HG03558 (cell line): Measurements from ENCODE around the gene TRIM27.
"Not testable (repeated sequence)": the region's sequence is repeated elsewhere in the genome, so short reads cannot be mapped to it uniquely, and the experiment has no call there.

ENCODE experiments used
- ATAC-seq: cut with Tn5 transposase; IDR thresholded peaks from one replicate; pipeline ENCODE4 v1.9.1; 2021; ENCODE audit warnings: moderate number of reproducible peaks; ENCODE audit not compliant: unreplicated experiment; ENCODE audit errors: extremely low read depth

Gene TRIM27

DNA sequence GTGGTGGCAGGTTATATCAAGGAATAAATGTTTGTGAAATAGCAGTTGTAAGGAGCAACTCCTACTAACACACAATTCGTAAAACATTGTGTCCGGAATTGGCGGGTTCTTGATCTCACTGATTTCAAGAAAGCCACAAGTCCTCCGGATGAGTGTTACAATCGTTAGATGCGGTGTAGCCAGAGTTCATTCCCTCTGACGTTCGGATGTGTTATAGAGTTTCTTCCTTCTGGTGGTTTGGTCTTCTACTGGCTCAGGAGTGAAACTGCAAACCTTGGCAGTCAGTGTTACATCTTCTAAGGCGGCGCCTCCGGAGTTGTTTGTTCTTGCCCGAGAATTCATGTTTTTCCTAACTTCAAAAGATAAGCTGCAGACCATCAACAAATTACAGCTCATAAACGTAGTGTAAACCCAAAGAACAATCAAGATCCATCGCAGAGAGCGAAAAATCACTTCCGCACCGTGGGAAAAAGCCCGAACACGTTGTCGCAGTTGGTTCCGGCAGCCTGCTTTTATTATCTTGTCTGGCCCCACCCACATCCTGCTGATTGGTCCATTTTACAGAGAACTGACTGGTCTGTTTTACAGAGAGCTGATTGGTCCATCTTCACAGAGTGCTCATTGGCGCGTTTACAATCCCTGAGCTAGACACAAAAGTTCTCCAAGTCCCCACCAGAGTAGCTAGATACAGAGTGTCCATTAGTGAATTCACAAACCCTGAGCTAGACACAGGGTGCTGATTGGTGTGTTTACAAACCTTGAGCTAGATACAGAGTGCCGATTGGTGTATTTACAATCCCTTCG is 58.2 kb downstream of the TRIM27 start:
- ATAC-seq = no peak

DNA sequence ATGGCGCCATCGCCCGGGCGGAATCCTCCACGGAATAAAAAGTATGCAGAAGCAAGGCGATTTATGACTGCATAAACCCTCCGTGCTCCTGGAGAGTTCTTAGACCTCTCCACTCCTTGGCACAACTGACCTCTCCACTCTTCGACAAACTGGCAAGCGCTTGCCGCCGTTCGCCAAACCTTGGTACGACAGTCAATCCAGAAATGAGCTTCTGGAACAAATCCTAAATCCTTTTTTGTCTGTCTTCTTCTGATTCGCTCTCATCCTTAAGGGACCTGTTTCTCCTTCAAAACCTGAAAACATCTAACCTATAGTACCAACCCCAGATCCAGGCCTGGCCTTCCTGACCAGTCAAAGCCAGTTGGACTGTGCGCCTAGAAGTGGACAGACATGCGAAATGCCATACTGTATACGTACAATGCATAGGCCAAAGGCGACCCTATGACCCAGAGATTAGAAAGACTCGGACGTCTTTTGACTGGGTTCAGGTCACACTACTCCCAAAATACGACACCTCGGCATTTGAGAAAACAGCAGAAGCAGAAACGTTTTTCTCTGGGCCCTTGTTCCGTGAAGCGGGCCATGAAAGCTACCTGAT is 59.4 kb downstream of the TRIM27 start:
- no peak for ATAC-seq

DNA sequence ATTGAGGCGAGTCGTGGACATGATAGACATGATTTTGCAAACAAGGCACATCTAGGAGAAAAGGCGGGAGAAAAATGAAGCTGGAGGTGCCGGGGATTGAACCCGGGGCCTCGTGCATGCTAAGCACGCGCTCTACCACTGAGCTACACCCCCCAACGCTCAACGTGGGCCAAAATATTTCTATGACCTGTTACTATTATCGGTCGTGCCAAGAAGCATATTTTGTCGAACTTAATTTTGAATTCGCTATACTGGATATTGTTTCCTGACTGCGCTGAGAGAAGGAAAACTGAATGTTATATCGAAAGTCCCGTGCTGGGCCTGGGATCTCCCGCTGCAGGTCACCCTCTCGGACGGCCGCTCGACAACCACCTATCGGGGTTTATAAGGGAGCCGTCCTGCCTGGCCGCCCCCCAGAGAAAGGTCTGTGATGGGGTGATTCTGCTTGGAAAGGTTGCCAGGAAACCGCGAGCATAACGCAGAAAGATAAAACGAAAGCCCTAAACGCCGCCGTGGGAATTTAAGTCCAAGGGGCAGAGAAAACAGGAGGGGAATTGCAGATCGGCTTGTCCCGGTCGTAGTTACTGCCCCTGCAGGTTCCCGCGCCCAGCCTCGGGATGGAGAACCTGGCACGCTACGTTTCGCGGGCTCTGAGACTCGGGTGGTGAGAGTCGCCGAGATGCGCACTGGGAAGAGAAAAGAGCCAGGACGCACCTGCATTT is 60.0 kb downstream of the TRIM27 start:
- no peak for ATAC-seq

DNA sequence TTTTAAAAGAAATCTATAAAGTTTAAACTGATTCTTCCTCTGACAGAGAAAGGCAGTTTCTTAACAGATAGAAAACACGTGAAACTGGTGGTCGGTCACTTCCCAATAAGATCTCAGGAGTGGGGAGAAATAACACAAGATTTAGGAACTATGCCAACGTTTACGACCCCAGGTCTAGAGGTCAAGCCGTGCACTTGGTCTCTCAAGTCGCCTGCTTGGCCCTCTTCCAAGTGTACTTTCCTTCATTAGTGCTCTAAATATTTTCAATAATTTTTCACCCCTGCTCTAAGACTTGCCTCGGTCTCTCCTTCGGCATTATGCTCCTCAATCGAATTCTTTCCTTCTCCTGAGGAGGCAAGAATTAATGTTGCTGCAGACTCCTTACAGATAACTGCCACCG is 61.7 kb downstream of the TRIM27 start:
- ATAC-seq = no peak

DNA sequence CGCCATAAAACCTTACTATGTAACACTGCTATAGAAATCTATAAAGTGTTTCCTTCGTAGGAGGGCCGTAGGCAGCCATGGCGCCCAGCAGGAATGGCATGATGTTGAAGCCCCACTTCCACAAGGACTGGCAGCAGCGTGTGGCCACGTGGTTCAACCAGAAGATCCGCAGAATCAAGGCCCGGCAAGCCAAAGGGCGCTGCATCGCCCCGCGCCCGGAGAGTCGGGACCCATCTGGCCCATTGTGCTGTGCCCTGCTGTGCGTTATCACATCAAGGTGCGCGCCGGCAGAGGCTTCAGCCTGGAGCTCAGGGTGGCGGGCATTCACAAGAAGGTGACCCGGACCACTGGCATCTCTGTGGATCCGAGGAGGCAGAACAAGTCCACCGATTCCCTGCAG is 62.4 kb downstream of the TRIM27 start:
- ATAC-seq = no peak

DNA sequence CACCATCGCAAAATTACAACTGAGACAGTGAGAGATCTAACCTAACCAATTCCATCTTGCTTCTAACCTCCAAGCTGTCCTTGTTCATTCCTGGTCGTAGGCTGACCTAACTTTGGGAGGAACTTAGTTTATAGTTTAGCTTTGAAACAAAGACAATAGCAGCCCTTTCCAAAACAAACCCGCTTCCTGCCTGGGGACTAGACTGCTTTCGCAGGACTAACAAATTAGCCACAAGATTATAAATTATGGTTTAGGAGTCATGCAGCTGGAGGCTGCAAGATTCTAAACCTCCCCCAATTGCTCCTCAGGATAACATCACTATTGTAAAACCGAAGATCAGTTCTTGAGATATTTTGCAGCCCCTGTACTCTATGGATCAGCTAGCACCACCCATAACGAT is 63.2 kb downstream of the TRIM27 start:
- ATAC-seq = no peak

DNA sequence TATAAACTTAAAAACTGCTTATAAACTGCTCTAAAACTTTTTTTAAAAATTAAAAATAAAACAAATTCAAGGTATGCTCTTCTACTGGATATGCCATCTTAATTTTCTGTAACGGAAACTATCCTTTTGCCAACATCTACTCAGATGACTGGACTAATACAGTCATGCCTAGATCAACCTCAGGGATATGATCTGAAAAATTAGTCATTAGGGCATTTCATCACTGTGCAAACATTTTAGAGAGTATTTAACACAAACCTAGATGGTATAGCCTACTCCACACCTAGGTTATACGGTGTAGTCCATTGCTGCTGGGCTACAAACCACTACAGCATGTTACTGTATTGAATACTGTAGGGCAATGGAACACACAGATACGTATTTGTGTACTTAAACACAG is 64.8 kb downstream of the TRIM27 start:
- no peak for ATAC-seq

DNA sequence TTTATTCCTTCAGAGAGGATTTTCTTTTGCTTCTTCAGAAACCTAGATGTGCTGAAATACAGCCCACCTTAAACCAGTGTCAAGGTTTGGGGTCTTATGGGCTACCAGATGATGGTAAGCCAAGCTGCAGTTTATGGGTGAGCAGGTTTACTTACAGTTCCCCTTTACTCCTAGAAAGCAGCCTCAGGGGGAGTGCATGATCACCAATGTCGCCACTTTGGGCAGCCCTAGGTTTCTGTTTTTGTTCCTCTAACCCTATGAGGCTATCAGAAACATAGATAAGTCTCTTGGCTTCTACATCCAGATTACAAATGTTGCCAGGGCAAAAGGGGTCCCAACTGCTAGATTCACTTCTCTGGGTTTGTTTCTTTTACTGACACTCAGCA is 67.2 kb downstream of the TRIM27 start:
- no peak for ATAC-seq

DNA sequence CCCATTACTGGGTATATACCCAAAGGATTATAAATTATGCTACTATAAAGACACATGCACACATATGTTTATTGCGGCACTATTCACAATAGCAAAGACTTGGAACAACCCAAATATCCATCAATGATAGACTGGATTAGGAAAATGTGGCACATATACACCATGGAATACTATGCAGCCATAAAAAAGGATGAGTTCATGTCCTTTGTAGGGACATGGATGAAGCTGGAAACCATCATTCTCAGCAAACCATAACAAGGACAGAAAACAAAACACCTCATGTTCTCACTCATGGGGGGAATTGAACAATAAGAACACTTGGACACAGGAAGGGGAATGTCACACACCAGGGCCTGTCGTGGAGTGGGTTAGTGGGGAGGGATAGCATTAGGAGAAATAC is 69.4 kb downstream of the TRIM27 start:
- not testable (repeated sequence) for ATAC-seq
